GM12873 (cell line): ENCODE data around the gene AFF3.

ENCODE experiments used
- TF ChIP-seq, protein P1 (sequence below): IDR thresholded peaks from 2 replicates; pipeline ENCODE4 v1.5.1; 2012; ENCODE audit warnings: low read depth, mild to moderate bottlenecking, moderate library complexity, low read length, control low read depth; ENCODE audit not compliant: insufficient read depth; ENCODE audit errors: missing control alignments

AFF3 gene

DNA sequence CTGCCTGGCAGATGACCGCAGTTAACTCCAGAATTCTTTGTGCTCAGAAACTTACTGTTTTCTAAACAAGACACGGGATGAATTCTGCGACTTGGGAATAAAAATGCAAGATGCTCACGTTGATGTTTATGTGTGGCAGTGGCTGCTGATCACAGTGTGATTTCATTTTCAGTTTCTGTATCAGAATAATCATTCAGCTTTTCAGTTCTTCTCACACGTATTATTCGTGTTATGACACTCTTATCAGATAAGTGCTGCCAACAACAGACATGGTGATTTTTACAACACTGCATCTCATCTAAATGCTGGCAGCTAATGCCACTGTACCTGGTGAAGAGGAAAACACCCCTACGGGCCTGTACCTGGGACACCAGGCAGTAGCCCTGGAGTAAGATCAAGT lies 379.7 kb downstream of the AFF3 start:
- TF ChIP-seq, protein P1, sequence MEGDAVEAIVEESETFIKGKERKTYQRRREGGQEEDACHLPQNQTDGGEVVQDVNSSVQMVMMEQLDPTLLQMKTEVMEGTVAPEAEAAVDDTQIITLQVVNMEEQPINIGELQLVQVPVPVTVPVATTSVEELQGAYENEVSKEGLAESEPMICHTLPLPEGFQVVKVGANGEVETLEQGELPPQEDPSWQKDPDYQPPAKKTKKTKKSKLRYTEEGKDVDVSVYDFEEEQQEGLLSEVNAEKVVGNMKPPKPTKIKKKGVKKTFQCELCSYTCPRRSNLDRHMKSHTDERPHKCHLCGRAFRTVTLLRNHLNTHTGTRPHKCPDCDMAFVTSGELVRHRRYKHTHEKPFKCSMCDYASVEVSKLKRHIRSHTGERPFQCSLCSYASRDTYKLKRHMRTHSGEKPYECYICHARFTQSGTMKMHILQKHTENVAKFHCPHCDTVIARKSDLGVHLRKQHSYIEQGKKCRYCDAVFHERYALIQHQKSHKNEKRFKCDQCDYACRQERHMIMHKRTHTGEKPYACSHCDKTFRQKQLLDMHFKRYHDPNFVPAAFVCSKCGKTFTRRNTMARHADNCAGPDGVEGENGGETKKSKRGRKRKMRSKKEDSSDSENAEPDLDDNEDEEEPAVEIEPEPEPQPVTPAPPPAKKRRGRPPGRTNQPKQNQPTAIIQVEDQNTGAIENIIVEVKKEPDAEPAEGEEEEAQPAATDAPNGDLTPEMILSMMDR, result no peak

DNA sequence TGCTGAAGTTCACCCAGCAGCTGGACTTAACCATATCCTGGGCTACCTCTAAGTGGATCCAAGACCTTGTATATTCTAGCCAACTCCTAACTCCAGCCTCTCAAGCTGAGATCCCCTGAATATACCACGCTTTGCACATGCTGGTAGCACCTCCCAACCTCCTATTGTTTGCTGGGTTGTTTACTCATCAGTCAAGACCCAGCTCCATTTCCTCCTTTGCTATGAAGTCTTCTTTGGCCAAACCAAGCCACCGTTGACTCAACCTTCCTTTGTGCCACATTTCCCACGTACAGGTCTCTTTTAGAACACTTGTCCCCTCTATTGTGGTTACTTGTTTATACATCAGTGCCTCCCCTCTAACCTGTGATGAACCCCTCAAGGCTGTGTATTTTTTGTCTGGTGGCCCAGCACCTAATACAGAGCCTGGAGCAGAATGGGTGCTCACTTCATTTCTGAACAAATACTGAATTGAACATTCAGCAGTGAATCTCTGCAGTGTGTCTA lies 384.7 kb downstream of the AFF3 start:
- TF ChIP-seq, protein P1, result no peak

DNA sequence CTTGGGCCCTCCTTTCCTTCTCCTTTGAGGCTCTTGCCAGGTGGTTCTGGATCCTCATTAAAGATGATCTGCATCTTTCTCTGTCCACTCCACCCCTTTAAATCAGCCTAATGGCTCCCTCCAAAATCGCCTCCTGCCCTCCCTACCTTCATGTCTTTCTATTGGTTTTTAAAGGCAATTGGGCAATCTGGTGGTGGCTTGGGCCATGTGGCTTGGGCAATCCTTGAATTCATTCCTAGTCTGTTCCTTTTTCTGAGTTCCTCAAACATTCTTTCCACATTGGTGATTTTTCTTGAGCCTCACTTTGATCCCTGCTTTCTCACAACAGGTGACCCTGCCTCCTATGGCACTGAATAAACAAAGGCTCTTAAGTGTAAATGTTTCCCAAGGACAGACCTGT lies 386.3 kb downstream of the AFF3 start:
- TF ChIP-seq, protein P1, result no peak

DNA sequence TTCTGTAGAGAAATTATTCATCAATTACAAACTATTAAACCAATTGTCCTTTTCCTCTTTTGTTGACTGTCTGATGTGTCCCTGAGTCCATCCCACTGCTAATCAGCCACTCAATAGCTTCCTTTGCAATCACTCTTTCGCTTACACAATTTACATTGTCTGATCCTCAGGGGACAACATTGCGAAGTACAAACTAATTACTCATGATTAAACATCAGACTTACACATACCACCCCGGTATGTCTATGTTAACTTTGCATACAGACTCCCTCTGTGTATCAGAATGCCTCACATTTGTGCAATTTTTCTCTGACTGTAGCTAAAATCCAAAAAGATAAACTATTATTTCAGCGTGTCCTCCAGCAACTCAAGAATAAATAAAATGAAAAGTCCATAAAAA lies 388.2 kb downstream of the AFF3 start:
- TF ChIP-seq, protein P1, result no peak

DNA sequence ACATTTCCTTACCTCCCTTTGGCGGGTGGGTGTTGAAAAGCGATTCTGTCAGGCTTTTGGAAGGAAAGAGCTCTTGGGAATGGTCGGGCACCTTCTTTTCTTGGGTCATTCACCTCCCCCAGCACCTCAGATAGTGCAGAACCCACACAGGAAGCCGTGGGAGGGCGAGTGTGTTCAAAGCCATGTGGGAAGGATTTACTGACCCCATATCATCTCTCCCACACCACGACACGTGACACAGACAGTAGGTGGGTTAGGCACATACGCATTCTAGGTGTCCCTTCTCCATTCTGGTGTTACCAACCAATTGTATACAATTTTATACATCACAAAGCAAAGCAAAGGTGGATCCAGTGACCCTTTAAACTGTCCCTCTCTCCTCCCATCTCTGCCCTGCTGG lies 388.9 kb downstream of the AFF3 start:
- TF ChIP-seq, protein P1, result no peak

DNA sequence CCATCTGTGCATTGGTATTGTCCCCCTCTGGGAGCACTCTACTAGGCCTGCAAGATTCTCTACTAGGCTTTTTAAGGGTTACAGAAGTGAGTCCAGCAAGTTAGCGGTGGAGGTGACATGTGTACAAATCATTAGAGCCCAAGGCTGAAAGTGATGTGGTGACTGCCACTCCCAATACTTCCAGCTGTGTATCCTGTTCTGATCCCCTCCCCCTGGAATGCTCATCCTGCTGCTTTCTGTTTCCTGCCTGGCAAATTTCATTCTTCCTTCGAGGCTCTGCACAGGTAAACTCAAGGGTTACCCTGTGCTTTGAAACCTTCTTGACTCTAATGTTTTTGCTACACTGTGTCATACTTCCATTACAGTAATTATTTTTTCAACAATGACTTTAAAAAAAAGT lies 394.0 kb downstream of the AFF3 start:
- TF ChIP-seq, protein P1, result no peak

DNA sequence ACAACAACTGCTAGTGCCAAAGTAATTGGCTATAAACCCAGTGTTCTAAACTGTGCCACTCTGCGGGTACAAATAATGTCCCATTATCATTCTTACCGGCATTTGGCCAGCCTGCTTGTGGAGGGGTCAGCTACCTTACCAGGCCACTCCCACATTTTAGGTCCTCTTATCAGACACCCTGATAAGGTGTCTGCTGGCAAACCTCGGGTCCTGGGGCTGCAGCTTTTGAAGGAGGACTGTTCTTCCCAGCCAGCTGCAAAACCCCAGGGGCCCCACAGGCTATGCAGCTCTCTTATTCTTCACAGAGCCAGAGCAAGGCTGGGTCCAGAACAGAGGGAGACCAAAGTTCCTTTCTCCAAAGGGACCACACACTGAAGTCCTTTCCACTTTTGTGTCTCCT lies 394.5 kb downstream of the AFF3 start:
- TF ChIP-seq, protein P1, result no peak

DNA sequence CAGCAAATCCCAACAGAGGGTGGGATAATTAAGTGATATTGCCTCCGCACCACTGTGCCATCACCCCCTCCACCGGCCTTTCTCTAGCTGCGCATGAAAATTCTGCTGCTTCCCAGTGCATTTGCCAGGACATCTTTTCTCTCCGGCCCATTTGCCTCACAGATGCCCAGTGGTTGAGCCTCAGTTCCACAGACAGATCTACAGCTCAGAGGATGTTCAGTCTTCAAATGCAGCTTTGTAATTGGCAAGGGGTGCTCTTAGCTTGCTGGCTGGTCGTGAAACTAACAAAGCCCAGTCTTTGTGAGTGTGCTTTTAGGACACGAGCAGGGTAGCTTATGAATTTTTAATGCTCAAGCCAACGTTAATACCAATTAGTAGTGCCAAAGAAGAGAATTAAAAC lies 399.2 kb downstream of the AFF3 start:
- TF ChIP-seq, protein P1, result no peak
